C4-2B (cell line): Measurements from ENCODE around the gene ZDHHC17.

ENCODE experiments used
- ZFX ChIP-seq: fragments of 450-650 bp; IDR thresholded peaks from 2 replicates; pipeline ENCODE4 v1.6.1; 2017
- TF ChIP-seq, protein P1 (sequence below): fragments of 450-650 bp; conservative IDR thresholded peaks from 2 replicates; pipeline ENCODE4 v1.5.1; 2017; ENCODE audit warnings: mild to moderate bottlenecking

DNA sequence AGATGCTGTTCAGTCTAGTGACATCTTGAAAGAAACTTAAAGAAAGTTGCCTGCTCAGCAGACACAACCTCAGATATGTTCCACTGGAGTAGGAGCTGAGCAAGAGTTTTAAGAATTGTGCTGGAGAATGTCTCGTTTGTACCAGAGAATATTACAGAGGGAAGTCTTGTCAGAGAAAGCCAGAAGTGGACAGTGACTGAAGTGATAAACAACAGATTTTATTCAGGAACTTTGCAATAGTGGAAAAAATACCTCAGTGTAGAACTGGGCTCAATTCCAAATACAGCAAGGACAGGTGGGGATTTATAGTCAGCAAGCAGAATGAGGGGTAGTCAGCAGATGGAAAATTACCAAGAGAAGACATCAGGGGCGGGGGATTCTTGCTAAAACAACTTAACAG lies 18.6 kb downstream of the ZDHHC17 start:
- TF ChIP-seq, protein P1, sequence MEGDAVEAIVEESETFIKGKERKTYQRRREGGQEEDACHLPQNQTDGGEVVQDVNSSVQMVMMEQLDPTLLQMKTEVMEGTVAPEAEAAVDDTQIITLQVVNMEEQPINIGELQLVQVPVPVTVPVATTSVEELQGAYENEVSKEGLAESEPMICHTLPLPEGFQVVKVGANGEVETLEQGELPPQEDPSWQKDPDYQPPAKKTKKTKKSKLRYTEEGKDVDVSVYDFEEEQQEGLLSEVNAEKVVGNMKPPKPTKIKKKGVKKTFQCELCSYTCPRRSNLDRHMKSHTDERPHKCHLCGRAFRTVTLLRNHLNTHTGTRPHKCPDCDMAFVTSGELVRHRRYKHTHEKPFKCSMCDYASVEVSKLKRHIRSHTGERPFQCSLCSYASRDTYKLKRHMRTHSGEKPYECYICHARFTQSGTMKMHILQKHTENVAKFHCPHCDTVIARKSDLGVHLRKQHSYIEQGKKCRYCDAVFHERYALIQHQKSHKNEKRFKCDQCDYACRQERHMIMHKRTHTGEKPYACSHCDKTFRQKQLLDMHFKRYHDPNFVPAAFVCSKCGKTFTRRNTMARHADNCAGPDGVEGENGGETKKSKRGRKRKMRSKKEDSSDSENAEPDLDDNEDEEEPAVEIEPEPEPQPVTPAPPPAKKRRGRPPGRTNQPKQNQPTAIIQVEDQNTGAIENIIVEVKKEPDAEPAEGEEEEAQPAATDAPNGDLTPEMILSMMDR = no peak
- TF ChIP-seq ZFX = no peak
